A673 (cell line): ENCODE measurements around the gene PHTF2.

Experiments used
- EZH2 ChIP-seq: fragments of 200-600 bp; sonication (generic); IDR thresholded peaks from 2 replicates; pipeline ENCODE4 v1.6.1; 2017; ENCODE audit warnings: borderline replicate concordance, low read depth, mild to moderate bottlenecking, mixed read lengths, antibody characterized with exemption, low read length; ENCODE audit not compliant: poor library complexity, severe bottlenecking
- TF ChIP-seq, protein P1 (sequence below): fragments of 300-800, 200-600 bp; sonication (generic); conservative IDR thresholded peaks from 2 replicates; pipeline ENCODE4 v1.5.1; 2017; ENCODE audit warnings: low read depth, mild to moderate bottlenecking, antibody characterized with exemption, low read length, moderate library complexity, mixed read lengths

DNA sequence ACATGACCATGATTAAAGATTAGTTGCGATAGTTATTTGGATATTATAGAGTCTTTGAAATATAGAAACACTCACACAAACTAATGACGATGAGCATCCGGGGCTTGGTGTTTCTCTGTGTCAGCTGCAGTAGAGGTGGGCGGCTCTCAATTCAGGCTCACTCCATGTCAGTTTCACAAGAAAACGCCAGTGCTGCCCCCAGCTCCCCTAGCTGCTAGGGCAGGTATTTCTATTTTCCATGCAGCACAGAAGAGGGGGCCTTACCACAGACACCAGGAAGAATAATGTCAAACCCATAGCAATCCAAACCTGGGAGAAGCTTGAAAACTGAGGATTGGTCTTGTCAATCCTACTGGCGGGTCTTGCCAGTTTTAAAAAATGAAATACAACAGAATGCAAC, 197.1 kb downstream of the PHTF2 start:
- TF ChIP-seq, protein P1, sequence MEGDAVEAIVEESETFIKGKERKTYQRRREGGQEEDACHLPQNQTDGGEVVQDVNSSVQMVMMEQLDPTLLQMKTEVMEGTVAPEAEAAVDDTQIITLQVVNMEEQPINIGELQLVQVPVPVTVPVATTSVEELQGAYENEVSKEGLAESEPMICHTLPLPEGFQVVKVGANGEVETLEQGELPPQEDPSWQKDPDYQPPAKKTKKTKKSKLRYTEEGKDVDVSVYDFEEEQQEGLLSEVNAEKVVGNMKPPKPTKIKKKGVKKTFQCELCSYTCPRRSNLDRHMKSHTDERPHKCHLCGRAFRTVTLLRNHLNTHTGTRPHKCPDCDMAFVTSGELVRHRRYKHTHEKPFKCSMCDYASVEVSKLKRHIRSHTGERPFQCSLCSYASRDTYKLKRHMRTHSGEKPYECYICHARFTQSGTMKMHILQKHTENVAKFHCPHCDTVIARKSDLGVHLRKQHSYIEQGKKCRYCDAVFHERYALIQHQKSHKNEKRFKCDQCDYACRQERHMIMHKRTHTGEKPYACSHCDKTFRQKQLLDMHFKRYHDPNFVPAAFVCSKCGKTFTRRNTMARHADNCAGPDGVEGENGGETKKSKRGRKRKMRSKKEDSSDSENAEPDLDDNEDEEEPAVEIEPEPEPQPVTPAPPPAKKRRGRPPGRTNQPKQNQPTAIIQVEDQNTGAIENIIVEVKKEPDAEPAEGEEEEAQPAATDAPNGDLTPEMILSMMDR, result peak; percentile 32; the same call in 1 of the 2 replicates
- no peak for TF ChIP-seq EZH2
